HCT116 (cell line): Measurements from ENCODE around the gene NOSIP. TPM values are rescaled to one million over a fixed set of nuclear protein-coding genes. Genes with fewer than 3 reads are reported as not detected.

ENCODE experiments used
- total RNA-seq: library from RNA; stranded (reverse); gene quantifications from one replicate; pipeline ENCODE4 v1.2.1, GENCODE V29; 2021; ENCODE audit not compliant: unreplicated experiment

Gene NOSIP
- total RNA-seq, 1 experiment from 2014 or later, result 133 TPM

Other genes with a start within 250 kb of the NOSIP start
- 0.76 TPM for gene CD37, start 245.2 kb downstream of the NOSIP start, total RNA-seq
- gene TEAD2, start 218.1 kb downstream of the NOSIP start, total RNA-seq, result 31.9 TPM
- gene DKKL1, start 216.7 kb downstream of the NOSIP start, total RNA-seq, result 1.0 TPM
- not detected for gene KASH5, start 192.3 kb downstream of the NOSIP start, total RNA-seq
- gene PTH2, start 157.1 kb downstream of the NOSIP start, total RNA-seq, result 9.5 TPM
- 2.6 TPM for gene GFY, start 155.2 kb downstream of the NOSIP start, total RNA-seq
- 1.8 TPM for gene SLC17A7, start 139.0 kb downstream of the NOSIP start, total RNA-seq
- 152 TPM for gene PIH1D1, start 128.7 kb downstream of the NOSIP start, total RNA-seq
- 22.8 TPM for gene ALDH16A1, start 127.3 kb downstream of the NOSIP start, total RNA-seq
- 3.8 TPM for gene FLT3LG, start 106.3 kb downstream of the NOSIP start, total RNA-seq
- 3,719 TPM for gene RPL13A, start 92.9 kb downstream of the NOSIP start, total RNA-seq
- 2,353 TPM for gene RPS11, start 84.1 kb downstream of the NOSIP start, total RNA-seq
- gene FCGRT, start 67.9 kb downstream of the NOSIP start, total RNA-seq, result 1.8 TPM
- gene RCN3, start 52.6 kb downstream of the NOSIP start, total RNA-seq, result 0.39 TPM
- 6.2 TPM for gene PRRG2, start 760 bp upstream of the NOSIP start, total RNA-seq
- gene PRR12, start 10.6 kb upstream of the NOSIP start, total RNA-seq, result 26.9 TPM
- gene RRAS, start 59.6 kb upstream of the NOSIP start, total RNA-seq, result 55.9 TPM
- 96.8 TPM for gene SCAF1, start 61.7 kb upstream of the NOSIP start, total RNA-seq
- gene IRF3, start 85.3 kb upstream of the NOSIP start, total RNA-seq, result 129 TPM
- gene BCL2L12, start 85.4 kb upstream of the NOSIP start, total RNA-seq, result 93.9 TPM
- 428 TPM for gene PRMT1, start 96.7 kb upstream of the NOSIP start, total RNA-seq
- gene ADM5, start 109.0 kb upstream of the NOSIP start, total RNA-seq, result 12.1 TPM
- 12.0 TPM for gene CPT1C, start 110.6 kb upstream of the NOSIP start, total RNA-seq
- 0.76 TPM for gene TSKS, start 182.8 kb upstream of the NOSIP start, total RNA-seq
- 102 TPM for gene AP2A1, start 186.4 kb upstream of the NOSIP start, total RNA-seq
- 1.1 TPM for gene FUZ, start 232.7 kb upstream of the NOSIP start, total RNA-seq
- 77.7 TPM for gene MED25, start 237.7 kb upstream of the NOSIP start, total RNA-seq